Fibroblast of mammary gland (primary cell): ENCODE measurements around the gene OR52K1.

Source experiments
- DNase-seq: peaks from one replicate; pipeline ENCODE4 v3.0.0-alpha.2; 2010; ENCODE audit warnings: low read depth
- H3K4me3 ChIP-seq: 2 replicates; pipeline ENCODE4 v1.5.1; 2011; ENCODE audit warnings: low read depth, mild to moderate bottlenecking, low read length, moderate library complexity; ENCODE audit not compliant: control insufficient read depth
- CTCF ChIP-seq: conservative IDR thresholded peaks from 2 replicates; pipeline ENCODE4 v1.5.1; 2011; ENCODE audit warnings: low read depth, low read length, inconsistent platforms; ENCODE audit not compliant: control insufficient read depth, insufficient read depth

The OR52K1 gene

DNA sequence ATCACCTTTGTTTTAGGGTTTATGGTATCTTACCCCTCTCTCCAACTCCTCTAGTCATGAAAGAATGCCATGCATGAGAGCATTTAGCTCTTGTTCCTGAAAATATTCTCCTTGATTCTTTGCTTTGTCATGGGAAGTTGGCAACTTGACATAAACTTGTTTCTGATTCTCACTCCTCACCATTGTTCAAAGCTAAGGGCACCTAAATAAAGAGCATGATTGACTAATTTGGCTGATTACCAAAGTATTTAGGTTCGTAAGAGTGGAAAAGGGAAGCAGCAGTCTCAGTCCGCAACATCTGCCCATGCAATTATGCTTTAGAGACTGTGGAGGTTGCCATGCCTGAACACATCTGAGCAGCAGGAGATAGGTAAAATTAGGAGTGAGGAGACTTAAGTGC, 26.4 kb downstream of the OR52K1 start:
- DNase-seq, result no peak
- H3K4me3 ChIP-seq, result no peak overlapping the region
- no peak for TF ChIP-seq CTCF

DNA sequence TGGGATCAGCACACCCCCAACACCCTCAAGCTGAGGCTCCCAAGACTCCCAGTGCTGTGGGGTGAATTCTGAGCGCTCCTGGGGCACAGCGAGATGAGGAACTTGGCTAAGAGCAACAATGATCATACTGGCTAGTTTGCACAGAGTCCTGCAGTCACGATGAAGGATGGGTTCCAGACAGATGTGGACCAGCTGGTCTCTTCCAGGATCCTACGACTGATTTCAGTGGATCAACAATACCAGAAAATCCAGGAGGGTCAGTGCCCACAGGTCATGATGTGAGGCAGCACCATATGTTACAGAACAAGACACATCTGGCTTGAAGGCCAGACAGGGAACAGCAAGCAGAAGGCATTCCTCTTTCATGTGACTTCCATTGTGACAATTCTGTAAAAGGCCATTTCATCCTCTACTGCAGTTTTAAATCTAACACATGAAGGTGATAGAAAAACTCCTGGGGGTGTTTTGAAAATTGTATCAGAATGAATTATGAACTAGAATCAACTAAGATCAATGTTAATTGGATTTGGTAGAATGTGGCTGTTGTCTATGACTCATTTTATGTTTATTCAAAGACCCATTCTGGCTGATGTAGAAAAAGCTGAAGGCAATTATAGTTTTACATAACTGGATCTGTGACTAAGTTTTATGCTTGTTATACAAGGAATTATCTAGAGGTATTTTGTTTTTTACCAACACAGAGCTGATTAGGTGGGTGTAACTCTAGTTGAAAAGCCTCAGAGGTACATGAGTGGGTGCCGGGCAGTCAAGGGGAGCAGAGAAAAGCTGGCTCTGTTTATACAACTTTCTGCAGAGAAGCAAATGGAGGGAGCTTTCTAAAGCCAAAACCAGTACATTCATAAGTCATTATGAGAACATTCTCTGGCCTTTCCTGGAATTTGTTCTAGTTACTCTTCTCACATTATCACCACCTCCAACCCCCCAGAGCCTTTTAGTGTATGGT, 29.1 kb downstream of the OR52K1 start:
- DNase-seq, result no peak
- H3K4me3 ChIP-seq, result no peak overlapping the region
- TF ChIP-seq CTCF, result no peak

DNA sequence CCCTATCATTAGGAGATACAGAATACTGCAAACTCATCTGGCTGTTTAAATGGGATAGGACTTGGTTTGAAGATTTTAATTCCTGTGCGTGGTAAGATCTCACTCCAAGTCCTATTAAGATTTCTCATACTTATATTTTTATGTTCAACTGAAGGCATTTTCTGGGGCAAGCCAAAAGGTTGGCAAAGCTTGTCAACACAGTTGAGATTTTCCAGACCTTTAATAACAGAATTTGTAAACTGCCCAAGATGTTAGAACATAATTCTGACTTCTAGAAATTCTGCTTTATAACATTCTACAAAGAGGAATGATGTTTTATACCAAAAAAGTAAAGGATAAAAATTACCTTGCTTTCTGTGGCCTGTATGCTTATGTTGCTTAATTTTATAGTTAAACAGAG, 31.8 kb downstream of the OR52K1 start:
- no peak for TF ChIP-seq CTCF
- no peak overlapping the region for H3K4me3 ChIP-seq
- no peak for DNase-seq

- no peak for TF ChIP-seq CTCF
- no peak for DNase-seq
- no peak overlapping the region for H3K4me3 ChIP-seq
Observed at GRCh38 chr11:4522339-4522738, 39.9 kb downstream of the OR52K1 start.

- TF ChIP-seq CTCF, result no peak
- no peak overlapping the region for H3K4me3 ChIP-seq
- DNase-seq, result no peak
Observed at GRCh38 chr11:4522752-4523151, 40.3 kb downstream of the OR52K1 start.

- no peak overlapping the region for H3K4me3 ChIP-seq
- no peak for TF ChIP-seq CTCF
- no peak for DNase-seq
Observed at GRCh38 chr11:4523666-4524065, 41.2 kb downstream of the OR52K1 start.
